Endothelial cell of umbilical vein (primary cell): ENCODE results near the gene DCAF4L1. TPM values are rescaled to one million over a fixed set of nuclear protein-coding genes. Genes with fewer than 3 reads are reported as not detected.

Experiments used
- BruUV-seq: library from RNA; stranded (reverse); fragments of 400-500 nt; replicated peaks from 2 replicates; lab custom pipeline; 2021; lab: Mats Ljungman, UMichigan
- CTCF ChIA-PET: fragments of 300-600, 350-600 bp; sonication (Branson Sonifier 250); formaldehyde crosslinking; loops from one replicate; lab custom pipeline; 2021; ENCODE audit warnings: antibody characterized with exemption, inconsistent platforms; lab: Charles Lee
- POLR2A ChIA-PET: fragments of 300-600, 350-600 bp; sonication (Branson Sonifier 250); formaldehyde crosslinking; loops from one replicate; lab custom pipeline; 2021; ENCODE audit warnings: antibody characterized with exemption, inconsistent platforms; lab: Charles Lee
- DNase-seq: peaks from one replicate; pipeline ENCODE4 v3.0.0-alpha.2; 2011; ENCODE audit warnings: low read depth, low spot score
- FAIRE-seq: peaks from 2 replicates; lab custom pipeline; 2011; peaks lifted over from hg19 to GRCh38; lab: Jason Lieb, UNC
- H2AFZ ChIP-seq: 2 replicates; pipeline ENCODE4 v1.6.0; 2012; ENCODE audit warnings: low read depth, low read length, control low read depth, inconsistent platforms
- H3K27ac ChIP-seq: 2 replicates; pipeline ENCODE4 v1.5.1; 2011; ENCODE audit warnings: low read depth, mild to moderate bottlenecking, control low read depth, low read length, moderate library complexity; ENCODE audit not compliant: insufficient read depth
- H3K27me3 ChIP-seq, 2 experiments: 2 replicates each; pipeline versions ENCODE4 v1.6.0 to v1.6.1; 2011; ENCODE audit warnings: low read length in 2 of 2, mixed read lengths in 1 of 2; ENCODE audit not compliant: control insufficient read depth in 2 of 2, insufficient read depth in 2 of 2
- H3K36me3 ChIP-seq, 2 experiments: 2 replicates in 1 of 2; 3 replicates in 1 of 2; pipeline ENCODE4 v1.5.1; 2011; ENCODE audit warnings: low read length in 2 of 2, mild to moderate bottlenecking in 1 of 2, moderate library complexity in 1 of 2; ENCODE audit not compliant: control insufficient read depth in 2 of 2, insufficient read depth in 2 of 2; ENCODE audit errors: extremely low read depth in 1 of 2
- H3K4me1 ChIP-seq: 3 replicates; pipeline ENCODE4 v1.5.1; 2011; ENCODE audit warnings: mild to moderate bottlenecking, low read length; ENCODE audit not compliant: control insufficient read depth, insufficient read depth; ENCODE audit errors: extremely low read depth
- H3K4me2 ChIP-seq: 2 replicates; pipeline ENCODE4 v1.6.1; 2011; ENCODE audit warnings: low read length, control low read depth, mixed read lengths; ENCODE audit not compliant: insufficient read depth
- H3K4me3 ChIP-seq, 3 experiments: fragments of 200-600 bp in 1 of 3; sonication (generic), shearing (Covaris generic) in 1 of 3; replicated peaks in 1 of 3; 2 replicates each; pipeline ENCODE4 v1.5.1; 2011 to 2016; ENCODE audit warnings: control low read depth in 3 of 3, low read length in 3 of 3, mild to moderate bottlenecking in 2 of 3, inconsistent platforms in 1 of 3, low read depth in 1 of 3, moderate library complexity in 1 of 3; ENCODE audit not compliant: insufficient read depth in 1 of 3
- H3K79me2 ChIP-seq: 2 replicates; pipeline ENCODE4 v1.6.0; 2012; ENCODE audit warnings: low read length, inconsistent platforms; ENCODE audit not compliant: control insufficient read depth, insufficient read depth
- H3K9ac ChIP-seq: replicated peaks from 2 replicates; pipeline ENCODE3; 2011; ENCODE audit warnings: low read length, control low read depth; ENCODE audit not compliant: insufficient read depth; ENCODE audit errors: extremely low read depth
- H3K9me1 ChIP-seq: replicated peaks from 3 replicates; pipeline ENCODE4 v1.6.0; 2011; ENCODE audit warnings: mild to moderate bottlenecking, low read length; ENCODE audit not compliant: control insufficient read depth, insufficient read depth; ENCODE audit errors: extremely low read depth
- H3K9me3 ChIP-seq: replicated peaks from 2 replicates; pipeline ENCODE4 v1.5.1; 2012; ENCODE audit warnings: low read length, inconsistent platforms; ENCODE audit not compliant: control insufficient read depth, insufficient read depth
- H4K20me1 ChIP-seq: replicated peaks from 2 replicates; pipeline ENCODE3; 2011; ENCODE audit warnings: mild to moderate bottlenecking, low read length; ENCODE audit not compliant: control insufficient read depth, insufficient read depth; ENCODE audit errors: extremely low read depth
- CTCF ChIP-seq, 2 donors: IDR thresholded peaks; 1 replicate in 1 of 2; 2 replicates in 1 of 2; pipeline ENCODE4 v1.5.1; 2011; ENCODE audit warnings: low read length in 2 of 2, mild to moderate bottlenecking in 2 of 2, moderate library complexity in 2 of 2, control low read depth in 1 of 2, inconsistent platforms in 1 of 2, low read depth in 1 of 2; ENCODE audit not compliant: insufficient read depth in 1 of 2; ENCODE audit errors: extremely low read depth in 1 of 2
- EZH2 ChIP-seq: IDR thresholded peaks from 2 replicates; pipeline ENCODE4 v1.6.1; 2012; ENCODE audit warnings: borderline replicate concordance, low read depth, mild to moderate bottlenecking, moderate library complexity, low read length, inconsistent platforms; ENCODE audit not compliant: severe bottlenecking
- FOS ChIP-seq: IDR thresholded peaks from 2 replicates; pipeline ENCODE4 v1.6.1; 2011; ENCODE audit warnings: mild to moderate bottlenecking, low read length, moderate library complexity, borderline replicate concordance; ENCODE audit not compliant: insufficient read depth
- GATA2 ChIP-seq: IDR thresholded peaks from 2 replicates; pipeline ENCODE4 v1.7.0; 2011; ENCODE audit warnings: low read depth, mild to moderate bottlenecking, moderate library complexity, mixed read lengths, low read length; ENCODE audit not compliant: insufficient read length, insufficient read depth
- JUN ChIP-seq: IDR thresholded peaks from 2 replicates; pipeline ENCODE4 v1.6.1; 2011; ENCODE audit warnings: borderline replicate concordance, low read depth; ENCODE audit not compliant: insufficient read length, insufficient read depth
- MAX ChIP-seq: IDR thresholded peaks from 2 replicates; pipeline ENCODE4 v1.6.1; 2011; ENCODE audit not compliant: insufficient read depth, insufficient read length
- MYC ChIP-seq: IDR thresholded peaks from one replicate; pipeline ENCODE4 v1.6.1; 2011; ENCODE audit warnings: mild to moderate bottlenecking, low read depth, low read length
- POLR2A ChIP-seq: IDR thresholded peaks from 2 replicates; pipeline ENCODE4 v1.6.1; 2012; ENCODE audit warnings: low read depth, mild to moderate bottlenecking, control low read depth, low read length
- POLR2AphosphoS5 ChIP-seq: IDR thresholded peaks from 2 replicates; pipeline ENCODE4 v1.6.1; 2012; ENCODE audit warnings: low read depth, mild to moderate bottlenecking, control low read depth, low read length, moderate library complexity; ENCODE audit not compliant: insufficient read depth
- dilution Hi-C: fragments of 300-500 bp; cut with MboI; formaldehyde crosslinking; loops from one replicate; pipeline ENCODE4 v1.15.0; 2019; ENCODE audit warnings: low sequenced_read_pairs; ENCODE audit not compliant: extremely low pct_ligation_motif_present
- intact Hi-C: fragments of 100-400 bp; cut with micrococcal nuclease; formaldehyde crosslinking; loops from one replicate; pipeline ENCODE4 v1.10.0; 2022
- polyA plus RNA-seq, 4 experiments: library from polyadenylated mRNA; depleted of rRNA in 3 of 4; stranded (reverse) in 3 of 4; unstranded in 1 of 4; fragments of >200 nt; gene quantifications; 2 replicates each; pipeline versions ENCODE4 v1.2.1 to v1.2.3, GENCODE V29; 2011 to 2012; ENCODE audit warnings: missing spikeins in 1 of 4
- total RNA-seq: library from RNA; stranded (reverse); gene quantifications from 2 replicates; pipeline ENCODE4 v1.2.3, GENCODE V29; 2021

DCAF4L1 gene
- total and polyA plus RNA-seq, 2 donors (not counting 3 experiments of a cell fraction or from before 2014, with no cell fraction given): 0.06 to 0.15 TPM

GRCh38 chr4:41932988-41933387, 48.6 kb upstream of the DCAF4L1 start:
- peaks cover 13 to 45% of the 10 kb centered on the region in 2 experiments for H3K27me3 ChIP-seq
- BruUV-seq: no TSS peak
- intact Hi-C loops: no loop called here

More at GRCh38 chr4:41932988-41933387, 48.6 kb upstream of the DCAF4L1 start:
- no peak overlapping the region for H3K9ac ChIP-seq
- H2AFZ ChIP-seq: no peak overlapping the region
- no peaks in the 10 kb centered on the region for H3K9me3 ChIP-seq
- ChIA-PET CTCF (no interaction called here), POLR2A (no interaction called here)
- peaks cover 0 to 2% of the 10 kb centered on the region in 2 experiments for H3K36me3 ChIP-seq
- no peak overlapping the region for H3K27ac ChIP-seq
- peaks cover under 1% of the 10 kb centered on the region for H4K20me1 ChIP-seq
- H3K9me1 ChIP-seq: peaks cover 2% of the 10 kb centered on the region
- H3K4me2 ChIP-seq: no peak overlapping the region
- dilution Hi-C loops: no loop called here
- FAIRE-seq (no peak), DNase-seq (no peak)
- peaks cover 18% of the 10 kb centered on the region for H3K4me1 ChIP-seq
- TF ChIP-seq FOS (no peak), POLR2AphosphoS5 (no peak), CTCF (IDR thresholded peaks at IDR 0.05; ENCODE audit: extremely low read depth in 1 of 2, insufficient read depth in 1 of 2, low read depth in 1 of 2, low read length in 2 of 2) (no peak), MYC (no peak), JUN (no peak), GATA2 (no peak), POLR2A (no peak), EZH2 (no peak), MAX (no peak)
- no peak overlapping the region for H3K4me3 ChIP-seq
- peaks cover 30% of the 10 kb centered on the region for H3K79me2 ChIP-seq
